ENCODE measurements around the gene NEK7.

The NEK7 gene

GRCh38 chr1:198167436-198167934, 10.7 kb downstream of the NEK7 start:
- no peak overlapping the region for H3K4me2 ChIP-seq
- H3K9ac ChIP-seq = no peak overlapping the region
- no peaks in the 10 kb centered on the region for H3K27me3 ChIP-seq
- H3K4me3 ChIP-seq = no peak overlapping the region
- H3K4me1 ChIP-seq = peaks cover 12% of the 10 kb centered on the region; the same call in 1 of the 2 replicates
- H3K36me3 ChIP-seq = no peaks in the 10 kb centered on the region; the same call in 1 of the 2 replicates
- H4K20me1 ChIP-seq = peaks cover 95% of the 10 kb centered on the region
- H3K9me3 ChIP-seq = no peaks in the 10 kb centered on the region
- no peak for TF ChIP-seq Cebpa-rat (IDR thresholded peaks at IDR 0.05)
- H3K27ac ChIP-seq = no peak overlapping the region

GRCh38 chr1:198168227-198168626, 11.4 kb downstream of the NEK7 start:
- Histone ChIP-seq H3K9ac (no peak overlapping the region), H3K4me3 (no peak overlapping the region), H3K4me2 (no peak overlapping the region), H4K20me1 (peaks cover 100% of the 10 kb centered on the region), H3K9me3 (no peaks in the 10 kb centered on the region), H3K27ac (no peak overlapping the region), H3K36me3 (no peaks in the 10 kb centered on the region; the same call in 1 of the 2 replicates), H3K27me3 (no peaks in the 10 kb centered on the region), H3K4me1 (peaks cover 12% of the 10 kb centered on the region; the same call in 1 of the 2 replicates)
- no peak for TF ChIP-seq Cebpa-rat (IDR thresholded peaks at IDR 0.05)

GRCh38 chr1:198169672-198170071, 12.9 kb downstream of the NEK7 start:
- Histone ChIP-seq H3K4me2 (no peak overlapping the region), H3K36me3 (no peaks in the 10 kb centered on the region), H3K9ac (no peak overlapping the region), H3K4me3 (no peak overlapping the region), H3K27me3 (no peaks in the 10 kb centered on the region), H3K9me3 (0 out of 2 replicates have a peak, but pooled peaks cover 2% of the 10 kb centered on the region), H3K27ac (no peak overlapping the region), H4K20me1 (peaks cover 93% of the 10 kb centered on the region), H3K4me1 (peaks cover 12% of the 10 kb centered on the region; the same call in 1 of the 2 replicates)
- no peak for TF ChIP-seq Cebpa-rat (IDR thresholded peaks at IDR 0.05)

- no peak for TF ChIP-seq Cebpa-rat (IDR thresholded peaks at IDR 0.05)
- Histone ChIP-seq H3K4me1 (no peaks in the 10 kb centered on the region; the same call in 1 of the 2 replicates), H3K36me3 (no peaks in the 10 kb centered on the region), H3K4me2 (no peak overlapping the region), H3K4me3 (no peak overlapping the region), H3K27me3 (no peaks in the 10 kb centered on the region), H3K27ac (no peak overlapping the region), H3K9ac (no peak overlapping the region), H3K9me3 (0 out of 2 replicates have a peak, but pooled peaks cover 11% of the 10 kb centered on the region), H4K20me1 (peaks cover 87% of the 10 kb centered on the region)
These were observed 15.1 kb downstream of the NEK7 start for GRCh38 chr1:198171667-198172540.

GRCh38 chr1:198173832-198174231, 17.0 kb downstream of the NEK7 start:
- Histone ChIP-seq H3K9ac (no peak overlapping the region), H3K9me3 (0 out of 2 replicates have a peak, but pooled peaks cover 11% of the 10 kb centered on the region), H3K27ac (no peak overlapping the region), H3K27me3 (no peaks in the 10 kb centered on the region), H3K36me3 (no peaks in the 10 kb centered on the region), H4K20me1 (peaks cover 86% of the 10 kb centered on the region), H3K4me2 (no peak overlapping the region), H3K4me1 (no peaks in the 10 kb centered on the region; the same call in 1 of the 2 replicates), H3K4me3 (no peak overlapping the region)
- TF ChIP-seq Cebpa-rat (IDR thresholded peaks at IDR 0.05) = no peak

GRCh38 chr1:198174297-198174696, 17.5 kb downstream of the NEK7 start:
- Histone ChIP-seq H3K4me1 (peaks cover 3% of the 10 kb centered on the region), H4K20me1 (peaks cover 86% of the 10 kb centered on the region)

GRCh38 chr1:198175423-198176170, 18.8 kb downstream of the NEK7 start:
- TF ChIP-seq Cebpa-rat (IDR thresholded peaks at IDR 0.05) = no peak
- H3K4me1 ChIP-seq = peaks cover 14% of the 10 kb centered on the region
- H3K27me3 ChIP-seq = no peaks in the 10 kb centered on the region
- H3K4me2 ChIP-seq = no peak overlapping the region
- H3K36me3 ChIP-seq = no peaks in the 10 kb centered on the region
- H3K9ac ChIP-seq = no peak overlapping the region
- 0 out of 2 replicates have a peak, but pooled peaks cover 11% of the 10 kb centered on the region for H3K9me3 ChIP-seq
- H4K20me1 ChIP-seq = peaks cover 86% of the 10 kb centered on the region
- no peak overlapping the region for H3K4me3 ChIP-seq
- H3K27ac ChIP-seq = no peak overlapping the region

More at GRCh38 chr1:198174297-198174696, 17.5 kb downstream of the NEK7 start:
- Histone ChIP-seq H3K36me3 (no peaks in the 10 kb centered on the region), H3K27ac (no peak overlapping the region), H3K4me2 (no peak overlapping the region), H3K4me3 (no peak overlapping the region), H3K9ac (no peak overlapping the region), H3K9me3 (0 out of 2 replicates have a peak, but pooled peaks cover 11% of the 10 kb centered on the region), H3K27me3 (no peaks in the 10 kb centered on the region)
- TF ChIP-seq Cebpa-rat (IDR thresholded peaks at IDR 0.05) = no peak

- Histone ChIP-seq H3K27ac (no peak overlapping the region), H4K20me1 (peaks cover 86% of the 10 kb centered on the region), H3K27me3 (no peaks in the 10 kb centered on the region), H3K9ac (no peak overlapping the region), H3K9me3 (0 out of 2 replicates have a peak, but pooled peaks cover 11% of the 10 kb centered on the region), H3K4me1 (peaks cover 14% of the 10 kb centered on the region), H3K4me2 (no peak overlapping the region), H3K4me3 (no peak overlapping the region), H3K36me3 (no peaks in the 10 kb centered on the region)
- TF ChIP-seq Cebpa-rat (IDR thresholded peaks at IDR 0.05) = no peak
These were observed 19.4 kb downstream of the NEK7 start for GRCh38 chr1:198176179-198176578.

- TF ChIP-seq Cebpa-rat (IDR thresholded peaks at IDR 0.05) = no peak
- H3K9ac ChIP-seq = no peak overlapping the region
These were observed 20.7 kb downstream of the NEK7 start for GRCh38 chr1:198177546-198177945.

More at GRCh38 chr1:198177546-198177945, 20.7 kb downstream of the NEK7 start:
- Histone ChIP-seq H3K4me3 (no peak overlapping the region), H3K9me3 (0 out of 2 replicates have a peak, but pooled peaks cover 11% of the 10 kb centered on the region), H3K36me3 (no peaks in the 10 kb centered on the region), H3K4me2 (no peak overlapping the region), H3K4me1 (peaks cover 14% of the 10 kb centered on the region), H3K27ac (no peak overlapping the region), H3K27me3 (no peaks in the 10 kb centered on the region), H4K20me1 (peaks cover 85% of the 10 kb centered on the region)
